Body of pancreas (tissue), 4 donors: ENCODE results near the gene BPGM. TPM values are rescaled to one million over a fixed set of nuclear protein-coding genes. Genes with fewer than 3 reads are reported as not detected.

Experiments
- ATAC-seq: fragments of 150-250 bp; one replicate; pipeline ENCODE4 v1.9.1; 2016
- DNase-seq, 4 donors: peaks; one replicate each; pipeline ENCODE4 v3.0.0-alpha.2; 2019
- H3K27ac ChIP-seq, 4 donors: fragments of 200-600 bp; sonication (generic); 1 replicate in 3 of 4; 2 replicates in 1 of 4; pipeline versions ENCODE4 v1.5.1 to v1.6.1; 2016 to 2019; ENCODE audit warnings: mild to moderate bottlenecking in 1 of 4, mixed read lengths in 1 of 4, moderate library complexity in 1 of 4
- H3K27me3 ChIP-seq, 2 donors: fragments of 200-600 bp; sonication (generic); one replicate each; pipeline ENCODE4 v1.6.0; 2016; ENCODE audit warnings: mild to moderate bottlenecking in 1 of 2
- H3K36me3 ChIP-seq, 2 donors: fragments of 200-600 bp; sonication (generic); replicated peaks in 1 of 2; 2 replicates each; pipeline ENCODE4 v1.5.1; 2016; ENCODE audit warnings: low read depth in 2 of 2; ENCODE audit not compliant: insufficient read depth in 1 of 2
- H3K4me1 ChIP-seq: fragments of 200-600 bp; sonication (generic); one replicate; pipeline ENCODE4 v1.6.0; 2016
- H3K4me3 ChIP-seq, 2 donors: fragments of 200-600 bp; sonication (generic); 1 replicate in 1 of 2; 2 replicates in 1 of 2; pipeline ENCODE4 v1.5.1; 2016 to 2019
- H3K9me3 ChIP-seq, 3 donors: fragments of 200-600 bp; sonication (generic); 1 replicate in 2 of 3; 2 replicates in 1 of 3; pipeline ENCODE4 v1.5.1; 2016
- CTCF ChIP-seq, 7 experiments: fragments of 450-650 bp in 4 of 7; fragments of 200-600 bp in 3 of 7; sonication (generic) in 3 of 7; IDR thresholded peaks; one replicate each; pipeline ENCODE4 v1.5.1; 2016 to 2019; ENCODE audit warnings: antibody characterized with exemption in 7 of 7
- POLR2A ChIP-seq, 3 donors: fragments of 450-650 bp; IDR thresholded peaks; one replicate each; pipeline ENCODE4 v1.6.1; 2016; ENCODE audit warnings: antibody characterized with exemption in 3 of 3, mild to moderate bottlenecking in 2 of 3
- WGBS, 2 donors: methylation state at CpG; one replicate each; pipeline ENCODE4 v1.1.5; 2017; 5-methylcytosine and 5-hydroxymethylcytosine counted together
- intact Hi-C: fragments of 100-400 bp; cut with DNase I; formaldehyde crosslinking; loops from one replicate; pipeline ENCODE4 v1.15.1; 2023
- total RNA-seq, 2 donors: library from RNA; depleted of rRNA; stranded (reverse); fragments of >200 nt; gene quantifications; one replicate each; pipeline ENCODE4 v1.1.0, GENCODE V29; 2016

BPGM gene
- total RNA-seq, 2 donors from 2014 or later, result 2.6 to 7.8 TPM

- 79 to 85% methylated on average over 5 of the region's 5 CpGs for WGBS, 2 donors
- intact Hi-C loops, result no loop called here
- ATAC-seq (no peak), DNase-seq (no peak)
- Histone ChIP-seq H3K4me1 (no peaks in the 10 kb centered on the region), H3K36me3 (no peaks in the 10 kb centered on the region), H3K9me3 (no peaks in the 10 kb centered on the region), H3K27ac (no peak overlapping the region), H3K27me3 (no peaks in the 10 kb centered on the region), H3K4me3 (no peak overlapping the region)
- TF ChIP-seq CTCF (IDR thresholded peaks at IDR 0.05) (no peak), POLR2A (IDR thresholded peaks at IDR 0.05) (no peak)
These were observed 58.2 kb downstream of the BPGM start for GRCh38 chr7:134704827-134705226.

GRCh38 chr7:134705716-134706115 lies 59.1 kb downstream of the BPGM start:
- Histone ChIP-seq H3K27ac (no peak overlapping the region), H3K4me1 (no peaks in the 10 kb centered on the region), H3K36me3 (no peaks in the 10 kb centered on the region), H3K27me3 (no peaks in the 10 kb centered on the region), H3K4me3 (no peak overlapping the region), H3K9me3 (no peaks in the 10 kb centered on the region)
- no peak for ATAC-seq
- WGBS, 2 donors, result 64 to 87% methylated on average over 2 of the region's 2 CpGs
- intact Hi-C loops, result no loop called here
- no peak for DNase-seq
- no peak for TF ChIP-seq CTCF (IDR thresholded peaks at IDR 0.05)
- no peak for TF ChIP-seq POLR2A (IDR thresholded peaks at IDR 0.05)

GRCh38 chr7:134706468-134706867 lies 59.8 kb downstream of the BPGM start:
- no peak overlapping the region for H3K27ac ChIP-seq
- no peaks in the 10 kb centered on the region for H3K36me3 ChIP-seq
- DNase-seq (no peak), ATAC-seq (no peak)
- intact Hi-C loops, result no loop called here
- no peaks in the 10 kb centered on the region for H3K9me3 ChIP-seq
- H3K4me3 ChIP-seq, result no peak overlapping the region
- 70 to 84% methylated on average over 5 of the region's 5 CpGs for WGBS, 2 donors
- H3K4me1 ChIP-seq, result no peaks in the 10 kb centered on the region
- no peaks in the 10 kb centered on the region for H3K27me3 ChIP-seq
- TF ChIP-seq POLR2A (IDR thresholded peaks at IDR 0.05), result no peak
- TF ChIP-seq CTCF (IDR thresholded peaks at IDR 0.05), result no peak

GRCh38 chr7:134707663-134708378 lies 61.2 kb downstream of the BPGM start:
- H3K27me3 ChIP-seq, result no peaks in the 10 kb centered on the region
- DNase-seq (no peak), ATAC-seq (no peak)
- H3K27ac ChIP-seq, result no peak overlapping the region
- 92% methylated on average over 4 of the region's 4 CpGs for WGBS, 2 donors
- intact Hi-C loops, result no loop called here
- no peak for TF ChIP-seq CTCF (IDR thresholded peaks at IDR 0.05)
- TF ChIP-seq POLR2A (IDR thresholded peaks at IDR 0.05), result no peak
- no peaks in the 10 kb centered on the region for H3K9me3 ChIP-seq
- H3K4me1 ChIP-seq, result no peaks in the 10 kb centered on the region
- H3K4me3 ChIP-seq, result no peak overlapping the region
- H3K36me3 ChIP-seq, result no peaks in the 10 kb centered on the region

- WGBS, 2 donors, result 64 to 71% methylated on average over 2 of the region's 2 CpGs
- no peak overlapping the region for H3K4me3 ChIP-seq
- no peaks in the 10 kb centered on the region for H3K4me1 ChIP-seq
- no peaks in the 10 kb centered on the region for H3K36me3 ChIP-seq
- ATAC-seq (no peak), DNase-seq (no peak)
- TF ChIP-seq CTCF (IDR thresholded peaks at IDR 0.05) (no peak), POLR2A (IDR thresholded peaks at IDR 0.05) (no peak)
- intact Hi-C loops, result no loop called here
- H3K27ac ChIP-seq, result no peak overlapping the region
- no peaks in the 10 kb centered on the region for H3K27me3 ChIP-seq
- H3K9me3 ChIP-seq, result no peaks in the 10 kb centered on the region
These were observed 62.0 kb downstream of the BPGM start for GRCh38 chr7:134708692-134709091.
